ENCODE data around the gene C6orf15.

Gene C6orf15
- total RNA-seq: 0 reads per million in 4 donors

DNA sequence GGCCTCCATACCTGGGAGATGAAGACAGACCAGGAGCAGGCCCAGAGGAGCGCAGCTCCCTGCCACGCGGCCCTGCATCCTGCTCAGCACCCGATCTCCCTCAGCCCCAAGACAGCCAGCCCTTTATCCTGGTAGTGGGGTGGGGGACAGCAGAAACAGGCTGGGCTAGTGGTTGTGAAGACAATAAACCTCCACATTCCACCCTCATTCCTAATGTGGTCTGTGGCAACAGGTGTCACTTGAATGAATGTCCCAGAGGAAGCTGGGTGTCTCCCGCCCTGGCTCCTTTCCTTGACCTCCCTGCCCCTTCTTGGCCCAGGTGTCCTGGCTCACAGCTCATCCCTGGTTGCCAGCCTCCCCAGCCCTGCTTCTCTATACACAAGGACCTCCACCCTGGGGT is at the start of gene C6orf15:
TSS of gene C6orf15 (minus strand) at position 98 of the 400 bp plus-strand sequence. CDS start at position 78, 20 bp downstream.
- DNase-seq: no peak

DNA sequence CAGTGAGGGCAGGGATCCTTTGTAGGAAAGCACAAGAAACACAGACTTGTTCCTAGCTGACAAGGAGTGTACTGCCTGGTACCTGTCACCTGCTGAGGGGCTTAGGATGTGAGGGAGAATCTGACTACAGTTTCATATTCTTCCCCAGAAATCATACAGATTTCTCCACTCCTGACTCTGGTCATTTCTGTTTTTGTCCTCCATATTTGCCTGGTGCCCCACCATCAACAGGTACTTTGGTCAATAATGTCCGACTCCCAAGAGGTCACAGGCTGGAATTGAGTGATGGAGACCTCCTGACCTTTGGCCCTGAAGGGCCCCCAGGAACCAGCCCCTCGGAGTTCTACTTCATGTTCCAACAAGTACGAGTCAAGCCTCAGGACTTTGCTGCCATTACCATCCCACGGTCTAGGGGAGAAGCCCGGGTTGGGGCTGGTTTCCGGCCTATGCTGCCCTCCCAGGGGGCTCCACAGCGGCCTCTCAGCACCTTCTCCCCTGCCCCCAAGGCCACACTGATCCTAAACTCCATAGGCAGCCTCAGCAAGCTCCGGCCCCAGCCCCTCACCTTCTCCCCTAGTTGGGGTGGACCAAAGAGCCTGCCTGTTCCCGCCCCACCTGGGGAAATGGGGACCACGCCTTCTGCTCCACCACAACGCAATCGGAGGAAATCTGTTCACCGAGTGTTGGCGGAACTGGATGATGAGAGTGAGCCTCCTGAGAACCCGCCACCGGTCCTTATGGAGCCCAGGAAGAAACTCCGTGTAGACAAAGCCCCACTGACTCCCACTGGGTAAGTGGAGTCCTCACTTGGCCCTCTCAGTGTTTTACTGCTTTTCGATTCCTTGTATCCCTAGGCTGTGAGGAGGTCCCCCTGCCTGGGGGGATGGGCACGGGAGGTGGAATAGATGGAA is 49.1 kb upstream of the C6orf15 start:
- no peak for DNase-seq

DNA sequence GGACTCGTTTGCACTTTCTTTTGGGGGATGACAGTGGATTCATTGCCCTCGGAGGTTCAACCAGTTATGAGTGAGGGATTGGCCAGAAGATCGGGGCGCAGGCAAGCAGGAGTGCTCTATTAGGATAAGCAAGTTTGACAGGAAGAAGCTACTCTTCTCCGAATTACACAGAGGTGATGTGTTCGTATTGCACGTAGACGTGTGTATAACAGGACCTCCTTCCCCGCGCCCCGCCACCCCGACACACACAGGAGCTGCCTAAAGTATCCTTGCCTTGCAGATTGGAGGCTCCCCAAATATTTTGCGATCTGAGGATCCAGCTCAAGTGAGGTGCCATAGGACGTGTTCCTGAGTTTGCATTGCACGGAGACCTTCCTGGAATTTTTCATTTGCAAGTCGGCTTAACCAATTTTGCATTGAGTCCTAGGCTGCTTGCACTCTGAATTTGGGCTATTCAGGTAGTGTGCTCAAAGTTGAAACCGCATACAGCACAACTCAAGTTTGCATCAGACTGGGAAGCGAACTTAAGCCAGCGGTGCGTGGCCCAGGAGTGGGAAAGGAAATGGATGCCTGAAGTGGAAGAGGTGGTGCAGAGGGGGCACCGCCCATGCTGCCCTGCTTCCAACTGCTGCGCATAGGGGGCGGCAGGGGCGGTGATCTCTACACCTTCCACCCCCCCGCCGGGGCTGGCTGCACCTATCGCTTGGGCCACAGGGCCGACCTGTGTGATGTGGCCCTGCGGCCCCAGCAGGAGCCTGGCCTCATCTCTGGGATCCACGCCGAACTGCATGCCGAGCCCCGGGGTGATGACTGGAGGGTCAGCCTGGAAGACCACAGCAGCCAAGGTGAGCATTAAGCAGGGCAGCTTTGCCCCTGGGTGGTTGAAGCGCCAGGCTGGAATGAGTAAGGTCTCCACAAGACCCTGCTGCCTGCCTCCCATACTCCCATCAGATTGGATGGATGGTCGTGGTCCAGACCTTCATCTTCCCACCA is 46.8 kb upstream of the C6orf15 start:
- peak in 2 of 5 donors; percentile 20 to 44 for DNase-seq

DNA sequence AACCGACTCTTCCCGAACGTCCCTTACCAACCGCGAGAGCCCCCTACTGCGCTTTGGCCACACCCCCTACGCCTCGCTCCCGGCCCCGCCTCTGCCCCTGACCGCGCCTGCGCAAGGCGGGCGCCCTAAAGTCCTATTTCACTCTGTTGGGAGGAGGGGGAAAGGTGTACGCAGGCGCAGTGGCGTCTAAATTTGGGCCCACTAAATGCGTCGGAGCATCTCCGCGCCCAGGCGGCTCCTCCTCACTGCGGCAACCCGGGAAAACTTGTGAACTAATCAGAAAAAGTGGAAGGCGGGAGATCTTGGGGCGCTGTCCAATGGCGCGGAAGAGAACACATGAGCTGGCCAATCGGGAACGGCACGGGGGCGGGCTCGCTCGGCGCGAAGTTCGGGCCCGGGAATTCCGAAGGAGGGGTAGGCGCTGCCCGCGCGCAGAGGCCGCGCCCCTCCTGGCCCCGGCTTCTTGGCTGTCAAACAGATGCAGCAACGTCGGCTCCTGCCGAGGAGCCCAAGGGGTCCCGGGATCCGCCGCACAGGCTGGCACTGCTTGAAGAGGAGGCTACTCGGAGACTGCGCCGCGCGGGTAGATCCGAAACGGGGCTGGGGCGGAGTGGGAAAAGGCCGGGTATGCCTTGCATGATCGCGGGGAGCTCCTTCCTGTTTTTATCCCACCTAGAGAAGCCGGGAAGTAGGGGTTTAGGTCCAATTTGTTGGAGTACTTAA is 45.9 kb upstream of the C6orf15 start, which contains the start of gene TCF19:
TSS of gene TCF19 (plus strand) at position 450 of the 723 bp plus-strand sequence. CDS start 881 bp downstream, outside the sequence.
- DNase-seq: peak; percentile 98 to 99 (median 98)

DNA sequence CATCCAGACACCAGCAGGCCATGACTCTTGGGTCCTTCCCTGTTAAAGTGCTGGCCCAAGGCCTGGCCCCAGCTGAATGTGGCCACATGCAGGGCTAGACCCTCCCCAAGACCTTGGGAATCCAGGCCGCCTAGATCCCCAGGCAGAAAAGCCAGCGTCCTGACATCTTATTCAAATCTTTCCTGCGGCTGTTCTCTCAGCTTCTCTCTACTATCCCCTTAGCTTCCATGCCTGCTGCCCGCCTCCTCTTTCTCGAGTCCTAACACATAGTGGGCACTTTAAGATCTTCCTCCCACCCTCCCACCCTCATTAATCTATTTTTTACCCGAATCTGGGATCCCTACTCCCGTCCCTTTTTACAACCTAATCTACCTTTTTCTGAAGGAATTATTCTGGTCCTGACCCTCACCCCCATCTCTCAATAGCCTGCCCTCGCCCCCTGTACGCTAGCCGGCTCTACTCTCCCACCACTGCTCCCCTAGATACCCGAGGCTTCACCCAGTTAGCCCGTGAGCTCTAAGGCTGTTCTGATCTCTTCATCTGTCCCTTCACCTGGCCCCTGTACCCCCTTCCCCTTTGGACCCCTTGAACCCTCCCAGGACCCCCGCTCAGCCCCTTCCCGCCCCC is 45.3 kb upstream of the C6orf15 start, which contains the start of gene CCHCR1:
TSS of gene CCHCR1 (minus strand) at position 290 of the 627 bp plus-strand sequence. CDS start at position 88, 202 bp downstream.
- no peak for DNase-seq

DNA sequence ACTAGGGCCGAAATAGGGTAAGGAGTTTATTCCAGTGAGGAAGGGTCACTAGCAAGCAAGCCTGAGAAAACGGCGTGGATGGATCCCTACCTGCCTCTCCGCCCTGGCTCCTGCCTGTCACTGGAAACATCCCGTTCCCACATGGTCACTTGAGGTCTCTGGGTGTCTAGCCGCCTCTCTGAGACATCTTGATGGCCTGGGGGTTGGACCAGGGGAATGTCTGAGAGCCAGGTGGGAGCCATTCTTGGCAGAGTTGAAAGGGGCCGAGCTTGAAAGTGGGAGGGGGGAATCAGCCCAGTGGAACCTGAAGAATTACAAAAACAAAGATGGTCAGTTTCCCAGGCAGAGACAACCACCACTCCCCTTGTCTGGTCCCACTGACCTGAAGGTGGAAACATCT is 44.3 kb upstream of the C6orf15 start:
- DNase-seq: no peak

DNA sequence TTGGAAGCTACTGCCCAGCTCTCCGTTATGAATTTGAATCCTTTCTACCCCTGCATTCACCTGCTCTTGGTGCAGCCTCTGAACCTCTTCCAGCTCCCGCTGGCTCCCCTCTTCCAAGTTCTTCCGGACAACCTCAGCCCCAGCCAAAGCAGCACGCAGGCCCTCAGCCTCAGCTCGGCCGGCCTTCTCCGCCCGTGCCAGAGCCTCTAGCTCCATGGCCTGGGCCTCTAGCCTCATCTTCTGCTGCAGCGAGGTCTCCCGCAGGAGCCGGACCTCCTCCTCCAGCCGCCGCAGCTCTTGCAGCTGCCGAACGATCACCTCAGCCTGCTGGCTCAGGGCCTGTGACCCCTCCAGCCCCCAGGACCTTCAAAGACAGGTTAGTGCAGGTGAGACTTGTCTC is 42.1 kb upstream of the C6orf15 start:
- no peak for DNase-seq

DNA sequence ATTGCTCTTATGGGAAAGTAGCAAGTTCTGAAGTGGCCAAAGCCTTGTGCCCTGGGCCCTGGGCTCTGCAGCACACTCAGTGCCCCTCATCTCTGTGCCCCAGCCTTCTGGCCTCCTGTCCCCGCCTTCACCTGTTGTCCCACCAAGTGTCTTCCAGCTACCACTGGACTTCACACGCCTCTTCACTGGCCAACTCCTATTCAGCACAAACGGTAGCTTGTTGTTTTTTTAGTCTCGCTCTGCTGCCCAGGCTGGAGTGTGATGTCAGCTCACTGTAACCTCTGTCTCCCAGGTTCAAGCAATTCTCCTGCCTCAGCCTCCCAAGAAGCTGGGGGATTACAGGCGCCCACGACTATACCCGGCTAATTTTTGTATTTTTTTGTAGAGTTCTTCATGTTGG is 40.4 kb upstream of the C6orf15 start:
- DNase-seq: no peak

DNA sequence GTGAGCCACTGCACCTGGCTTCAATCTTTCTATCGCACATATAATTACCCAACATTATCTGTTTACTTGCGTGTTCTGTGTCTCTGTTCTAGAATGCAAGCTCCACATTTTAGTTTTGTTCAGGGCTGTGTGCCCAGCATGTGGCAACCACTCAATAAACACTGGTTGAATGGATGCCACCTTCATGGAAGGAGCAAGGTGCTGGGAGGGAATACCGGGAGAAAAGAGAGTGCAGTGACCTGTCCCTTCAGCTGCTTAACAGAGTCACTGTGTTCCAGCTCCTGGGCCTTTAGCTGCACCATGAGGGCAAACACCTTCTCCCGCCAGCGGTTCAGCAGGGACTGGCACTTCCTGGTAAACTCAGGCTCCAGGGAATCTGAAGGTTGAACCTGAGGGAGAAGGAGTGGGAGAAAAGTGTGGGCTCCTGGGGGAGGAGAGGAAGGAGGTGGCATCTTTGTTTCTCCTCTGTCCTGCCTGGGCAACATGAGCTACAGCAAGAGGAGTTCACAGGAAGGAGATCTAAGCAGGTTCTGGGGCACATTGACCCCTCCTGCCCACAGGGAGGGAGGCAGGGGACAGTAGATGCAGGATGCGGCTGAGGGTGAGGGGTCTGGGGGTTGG is 37.6 kb upstream of the C6orf15 start:
- DNase-seq: no peak

DNA sequence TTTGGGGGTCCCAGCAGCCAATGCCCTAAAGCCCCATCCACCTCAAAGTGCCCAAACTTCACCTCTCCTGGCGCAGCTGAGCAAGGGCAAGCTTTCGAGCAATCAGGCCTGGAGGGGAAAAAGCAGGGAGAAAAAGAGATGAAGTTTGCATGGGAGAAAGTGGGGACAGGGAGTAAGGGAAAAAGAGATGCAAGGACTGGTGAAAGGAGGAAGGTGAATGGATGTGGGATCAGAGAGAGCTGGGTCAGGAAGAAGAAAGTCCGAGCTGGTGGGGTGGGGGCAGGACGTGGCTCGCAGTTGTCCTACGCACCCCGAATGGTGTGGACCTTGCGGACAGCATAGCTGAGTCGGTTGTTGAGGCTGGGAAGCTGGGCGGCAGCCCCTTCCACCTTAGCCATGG is 33.0 kb upstream of the C6orf15 start:
- no peak for DNase-seq

DNA sequence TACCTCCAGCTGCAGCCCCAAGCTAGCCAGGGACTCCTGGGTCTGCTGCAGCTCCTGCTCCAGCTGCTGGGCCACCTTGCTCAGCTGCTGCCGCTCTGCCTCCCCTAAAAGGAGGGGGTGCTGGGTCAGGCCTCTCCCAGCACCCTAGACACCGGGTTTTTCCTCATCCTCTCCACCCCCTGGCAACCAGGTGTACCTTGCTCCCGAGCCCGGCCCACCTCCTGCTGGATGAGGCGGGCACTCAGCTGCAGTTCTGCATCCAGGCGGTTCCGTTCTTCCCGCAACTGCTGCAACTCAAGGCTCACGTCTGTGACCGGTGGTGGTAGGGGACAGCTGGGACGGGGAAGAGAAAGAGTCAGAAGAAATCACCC is 32.6 kb upstream of the C6orf15 start:
- no peak for DNase-seq

DNA sequence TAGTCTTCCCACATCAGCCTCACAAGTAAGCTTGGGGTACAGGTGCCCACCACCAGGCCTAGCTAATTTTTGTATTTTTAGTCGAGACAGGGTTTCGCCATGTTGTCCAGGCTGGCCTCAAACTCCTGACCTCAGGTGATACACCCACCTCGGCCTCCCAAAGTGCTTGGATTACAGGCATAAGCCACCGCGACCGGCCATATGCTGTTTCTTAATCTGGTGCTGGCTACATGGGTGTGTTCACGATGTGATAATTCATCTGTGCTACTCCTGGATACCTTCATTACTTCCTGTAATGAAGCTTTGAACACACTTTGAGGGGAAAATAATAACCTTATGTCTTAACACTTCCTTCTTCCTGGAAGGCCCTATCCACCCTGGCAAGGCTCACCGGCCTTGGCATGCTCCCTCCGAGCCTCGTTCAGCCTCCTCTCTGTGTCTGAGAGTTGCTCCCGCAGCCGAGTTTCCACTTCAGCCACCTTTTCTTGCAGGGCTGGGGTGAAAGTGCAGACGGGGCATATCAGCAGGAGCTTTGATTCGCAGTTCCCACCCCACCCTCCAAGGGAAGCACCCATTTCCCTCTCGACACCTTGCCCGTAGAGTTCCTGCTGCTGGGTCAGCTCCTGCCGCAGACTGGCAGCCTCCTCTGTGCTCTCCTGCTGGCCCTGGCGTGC is 32.1 kb upstream of the C6orf15 start:
- DNase-seq: no peak

DNA sequence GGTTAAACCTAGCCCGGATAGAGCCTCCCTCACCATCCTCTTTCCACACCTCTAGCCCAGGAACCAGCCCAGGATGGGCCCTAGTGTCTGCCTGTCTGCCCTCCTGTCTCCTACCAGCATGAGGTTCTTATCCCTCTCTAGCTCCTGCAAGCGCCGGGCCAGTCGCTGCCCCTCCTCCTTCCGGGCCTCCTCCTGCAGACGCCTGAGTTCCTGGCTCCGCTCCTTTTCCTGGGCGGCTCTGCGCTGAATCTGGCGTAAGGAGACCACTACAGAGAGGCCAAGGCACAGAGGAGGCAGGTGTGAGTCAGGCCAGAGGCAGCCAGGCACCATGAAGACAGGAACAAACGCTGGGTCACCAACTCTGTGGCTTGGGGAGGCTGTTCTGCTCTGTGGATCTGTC is 30.8 kb upstream of the C6orf15 start:
- DNase-seq: no peak

DNA sequence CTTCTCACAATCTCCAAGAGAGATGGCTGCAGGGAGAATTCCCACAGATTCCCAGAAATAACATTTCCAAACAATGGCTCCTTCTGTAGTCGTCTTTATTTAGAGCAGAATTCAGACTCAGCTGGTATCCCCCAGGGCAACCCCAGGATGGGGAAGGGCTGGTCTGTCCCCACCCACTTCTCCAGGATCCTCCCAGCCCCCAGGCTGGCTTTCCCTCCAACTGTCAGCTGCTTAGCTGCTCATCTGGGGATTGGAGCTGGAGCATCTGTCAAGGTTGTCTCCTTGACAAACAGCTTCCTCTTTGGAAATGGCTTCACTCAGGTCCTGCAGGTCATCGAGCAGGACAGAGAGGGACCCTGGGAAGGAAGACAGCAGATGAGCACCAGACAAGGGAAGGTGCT is 30.0 kb upstream of the C6orf15 start:
- no peak for DNase-seq

DNA sequence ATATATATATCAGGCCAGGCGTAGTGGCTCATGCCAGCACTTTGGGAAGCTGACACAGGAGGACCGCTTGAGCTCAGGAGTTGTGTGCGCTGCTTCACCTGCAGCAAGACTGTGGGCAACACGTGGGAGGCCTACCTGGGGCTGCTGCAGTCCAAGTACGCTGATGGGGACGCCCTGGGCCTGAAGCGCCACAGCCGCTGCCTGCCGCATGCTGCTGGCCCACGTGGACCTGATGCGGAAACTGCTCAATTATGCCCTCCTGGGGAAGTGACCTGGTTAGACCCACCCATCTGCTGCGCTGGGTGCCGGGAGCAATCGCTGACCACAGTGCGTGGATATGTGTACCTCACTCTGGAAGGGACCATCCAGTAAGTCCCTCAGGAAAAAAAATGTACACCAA is 28.3 kb upstream of the C6orf15 start:
- DNase-seq: no peak

DNA sequence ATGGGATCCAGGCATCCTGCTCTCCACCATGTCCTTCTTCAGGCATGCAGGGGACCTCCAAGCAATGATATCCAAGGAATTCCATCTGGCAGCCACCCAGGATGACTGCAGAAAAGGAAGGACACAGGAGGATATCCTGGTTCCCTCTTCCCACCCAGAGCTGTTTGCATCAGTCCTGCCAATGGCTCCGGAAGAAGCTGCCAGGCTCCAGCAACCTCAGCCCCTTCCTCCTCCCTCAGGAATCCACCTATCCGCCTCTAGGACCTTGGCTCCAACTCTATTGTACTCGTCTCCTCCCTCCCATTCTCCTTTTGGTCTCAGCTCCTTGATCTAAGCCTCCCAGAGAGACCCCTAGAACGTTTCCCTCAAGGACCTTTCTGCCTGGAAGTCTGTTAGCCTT is 27.2 kb upstream of the C6orf15 start:
- DNase-seq: no peak

DNA sequence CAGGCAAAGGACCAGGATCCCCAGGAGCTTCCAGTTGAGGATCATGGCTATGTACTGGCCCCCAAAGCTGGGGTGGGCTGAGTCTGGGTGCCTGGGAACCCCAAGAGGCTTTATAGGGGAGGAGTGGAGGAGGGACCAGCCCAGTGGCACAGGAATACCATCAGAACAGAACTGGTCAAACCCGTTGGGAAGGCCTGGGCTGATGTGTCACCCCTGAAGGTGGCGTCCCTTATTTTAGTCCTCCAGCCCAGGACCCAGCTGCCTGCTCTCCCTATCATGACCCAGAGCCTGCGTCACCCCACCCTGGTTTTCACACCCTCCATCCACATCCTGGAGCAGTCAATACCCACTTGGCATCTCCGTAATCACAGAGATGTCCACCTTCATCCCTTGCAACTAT is 26.6 kb upstream of the C6orf15 start, which contains the start of gene PSORS1C2:
TSS of gene PSORS1C2 (minus strand) at position 85 of the 400 bp plus-strand sequence. CDS start at position 45, 40 bp downstream.
- DNase-seq: no peak

DNA sequence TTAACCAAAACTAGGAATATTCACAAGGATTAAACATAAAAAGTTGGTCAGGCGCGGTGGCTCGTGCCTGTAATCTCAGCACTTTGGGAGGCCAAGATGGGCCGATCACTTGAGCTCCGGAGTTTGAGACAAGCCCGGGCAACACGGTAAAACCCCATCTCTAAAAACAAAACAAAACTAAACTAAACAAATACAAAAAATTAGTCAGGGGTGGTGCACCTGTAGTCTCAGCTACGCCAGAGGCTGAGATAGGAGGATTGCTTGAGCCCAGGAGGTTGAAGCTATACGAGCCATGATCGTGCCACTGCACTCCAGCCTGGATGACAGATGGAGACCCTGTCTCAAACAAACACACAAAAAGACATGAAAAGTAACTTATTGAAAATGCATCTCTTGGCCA is 23.3 kb upstream of the C6orf15 start:
- DNase-seq: no peak

DNA sequence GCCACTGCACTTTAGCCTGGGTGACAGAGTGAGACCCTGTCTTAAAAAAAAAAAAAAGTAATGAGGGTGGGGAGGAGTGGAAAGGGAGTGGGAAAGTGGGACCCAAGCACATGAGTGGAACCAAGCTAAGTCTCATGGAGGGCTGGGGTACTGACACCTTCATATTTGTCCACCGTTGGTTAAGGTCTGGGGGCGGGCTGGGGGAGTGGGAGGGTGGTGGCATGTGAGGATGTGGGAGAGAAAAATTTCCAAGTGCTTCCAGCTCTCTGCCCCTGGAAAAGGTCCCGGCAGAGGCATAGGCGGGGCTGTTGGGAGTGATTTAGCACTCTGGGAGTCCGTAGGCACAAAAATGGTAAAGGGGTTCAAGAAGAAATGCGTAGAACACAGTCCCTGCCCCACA is 20.4 kb upstream of the C6orf15 start:
- DNase-seq: no peak

DNA sequence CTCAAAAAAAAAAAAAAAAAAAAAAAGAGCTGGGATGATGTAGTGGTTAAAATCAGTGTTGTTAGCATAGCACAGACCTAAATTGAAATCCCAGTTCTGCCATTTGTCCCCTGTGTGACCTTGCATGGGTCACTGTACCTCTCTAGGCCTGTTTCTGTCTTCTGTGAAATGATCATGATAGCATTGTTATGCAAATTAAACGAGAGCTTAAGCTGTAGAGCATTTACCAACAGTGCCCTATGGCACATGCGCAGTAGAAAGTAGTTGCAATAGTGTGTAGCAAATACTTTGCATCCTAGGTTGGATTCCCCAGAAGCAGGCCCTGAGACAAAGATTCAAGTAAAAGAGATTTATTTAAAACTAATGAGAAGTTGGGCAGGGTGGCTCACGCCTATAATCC is 19.2 kb upstream of the C6orf15 start:
- no peak for DNase-seq

DNA sequence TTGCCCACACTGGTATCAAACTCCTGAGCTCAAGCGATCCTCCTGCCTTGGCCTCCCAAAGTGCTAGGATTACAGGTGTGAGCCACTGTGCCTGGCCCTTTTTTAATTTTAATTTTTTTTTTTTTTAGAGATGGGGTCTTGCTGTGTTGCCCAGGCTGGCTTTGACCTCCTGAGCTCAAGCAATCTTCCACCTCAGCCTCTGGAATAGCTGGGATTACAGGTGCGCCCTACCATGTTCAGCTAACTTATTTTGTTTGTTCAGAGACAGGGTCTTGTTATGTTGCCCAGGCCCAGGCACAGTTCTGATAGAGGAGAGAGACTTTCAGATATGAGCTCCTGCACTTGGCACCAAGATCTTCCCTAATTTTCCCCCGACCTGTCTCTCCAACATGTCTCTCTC is 18.4 kb upstream of the C6orf15 start:
- DNase-seq: no peak
